Stimulated activated CD4-positive, alpha-beta T cell treated with anti-CD3 and anti-CD28 coated beads, Interleukin-12 subunit alpha, Interleukin-12 subunit beta, amount 100 ng/mL, for 24 hours (primary cell): ENCODE measurements around the gene DMD.

Experiments
- DNase-seq, 2 experiments: peaks; one replicate each; pipeline ENCODE4 v3.0.0-alpha.2; 2020; ENCODE audit warnings: low read depth in 2 of 2

DMD gene

DNA sequence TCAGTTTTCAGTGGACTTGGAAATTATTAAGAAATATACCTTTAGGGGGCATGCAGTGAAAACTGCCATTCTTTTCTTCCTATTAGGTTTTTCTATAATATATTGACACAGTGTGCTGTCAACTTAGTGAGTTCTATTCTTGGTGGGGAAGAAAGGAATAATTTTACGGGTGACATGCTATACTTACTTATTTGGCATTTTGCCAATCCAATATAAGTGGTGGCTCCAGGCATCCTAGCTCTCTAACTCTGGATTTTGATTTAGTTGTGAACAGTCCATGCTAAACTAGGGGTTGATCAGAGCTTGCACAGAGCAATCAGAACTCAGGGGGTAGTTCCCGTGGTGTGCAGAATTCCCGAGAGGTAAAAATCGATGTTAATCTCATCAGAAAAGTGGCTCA, 1861.8 kb downstream of the DMD start:
- DNase-seq, result no peak

DNA sequence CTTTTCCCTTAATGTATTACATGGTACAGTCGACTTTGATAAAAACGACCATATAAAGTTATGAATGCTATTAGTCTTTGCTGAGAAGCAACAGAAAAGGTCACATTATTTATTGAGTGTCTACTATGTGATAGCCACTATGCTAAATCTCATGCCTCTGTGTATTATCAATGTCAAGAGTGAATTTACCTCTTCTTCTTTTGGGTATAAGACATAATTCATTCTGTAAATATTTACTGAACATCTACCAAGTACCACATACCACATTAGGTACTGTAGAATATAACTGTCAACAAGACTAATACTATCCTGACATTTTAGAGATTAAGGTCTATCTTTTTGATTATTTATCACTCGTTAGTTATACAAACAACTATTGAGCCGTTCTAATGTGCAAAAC, 1870.8 kb downstream of the DMD start:
- DNase-seq, result no peak

DNA sequence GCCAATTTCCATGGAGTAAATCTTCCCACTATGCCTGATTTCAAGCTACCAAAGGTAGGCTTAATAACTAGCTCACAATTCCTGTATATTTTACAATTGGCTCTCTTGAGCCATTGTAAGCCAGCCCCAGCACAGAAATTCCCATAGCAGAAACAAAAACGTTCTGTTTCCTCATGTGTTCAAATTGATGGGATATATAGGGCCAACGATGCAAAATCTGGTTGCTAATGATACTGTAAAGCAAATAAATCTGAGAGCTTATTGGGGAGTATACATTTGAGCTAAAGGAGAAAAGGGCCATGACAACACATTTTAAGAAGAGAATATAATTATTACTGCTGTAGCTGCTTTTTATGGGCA, 1872.4 kb downstream of the DMD start:
- no peak for DNase-seq

DNA sequence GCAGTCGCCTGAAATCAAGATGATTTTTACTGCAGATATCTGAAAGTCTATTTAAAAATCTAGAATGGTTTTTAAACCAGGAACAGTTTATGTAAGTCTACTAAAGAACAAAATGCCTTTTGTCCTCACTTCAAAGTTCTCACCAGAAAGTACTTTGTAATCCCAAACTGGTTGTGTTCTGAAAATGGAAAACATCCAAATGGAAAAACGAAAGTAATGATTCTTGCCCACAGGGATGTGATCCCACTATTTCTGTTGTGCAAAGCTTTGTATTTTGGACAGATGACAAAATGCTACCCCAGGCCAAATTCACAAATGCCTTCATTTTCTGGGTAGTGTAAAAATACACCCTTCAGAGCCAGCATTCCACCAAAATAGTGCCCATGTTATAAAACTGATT, 1874.0 kb downstream of the DMD start:
- no peak for DNase-seq

DNA sequence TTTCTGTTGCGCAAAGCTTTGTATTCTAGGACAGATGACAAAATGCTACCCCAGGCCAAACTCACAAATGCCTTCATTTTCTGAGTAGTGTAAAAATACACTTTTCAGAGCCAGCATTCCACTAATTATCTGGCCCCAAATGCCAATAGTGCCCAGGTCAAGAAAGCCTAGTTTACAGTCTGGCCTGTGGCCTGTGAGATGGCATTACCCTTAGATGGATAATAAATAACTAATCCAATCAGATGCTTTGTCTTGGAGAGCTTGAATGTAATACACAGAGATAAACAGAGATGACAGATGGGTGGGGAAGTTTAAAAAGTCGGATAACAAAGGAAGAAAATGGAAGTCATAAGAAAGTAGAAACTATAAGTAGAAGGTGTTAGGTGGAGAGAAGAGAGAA, 1874.9 kb downstream of the DMD start:
- DNase-seq, result no peak

DNA sequence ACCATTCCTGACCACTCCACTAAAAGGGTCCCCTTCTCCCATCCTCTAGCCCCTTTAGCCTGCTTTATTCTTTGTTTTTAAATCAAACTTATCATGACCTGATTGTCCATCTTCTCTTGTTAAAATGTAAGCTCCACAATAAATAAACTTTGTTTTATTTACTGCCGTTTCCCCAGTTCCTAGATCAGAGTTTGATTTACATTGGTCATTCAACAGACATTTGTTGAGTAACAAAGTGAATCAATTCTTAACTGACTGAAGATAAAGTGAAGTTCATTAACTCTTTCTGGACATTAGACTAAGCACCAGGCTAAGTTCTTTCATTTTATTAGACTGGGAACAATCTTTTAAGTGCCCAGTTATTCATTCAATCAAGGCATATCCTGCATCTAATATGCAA, 1876.4 kb downstream of the DMD start:
- DNase-seq, result no peak

DNA sequence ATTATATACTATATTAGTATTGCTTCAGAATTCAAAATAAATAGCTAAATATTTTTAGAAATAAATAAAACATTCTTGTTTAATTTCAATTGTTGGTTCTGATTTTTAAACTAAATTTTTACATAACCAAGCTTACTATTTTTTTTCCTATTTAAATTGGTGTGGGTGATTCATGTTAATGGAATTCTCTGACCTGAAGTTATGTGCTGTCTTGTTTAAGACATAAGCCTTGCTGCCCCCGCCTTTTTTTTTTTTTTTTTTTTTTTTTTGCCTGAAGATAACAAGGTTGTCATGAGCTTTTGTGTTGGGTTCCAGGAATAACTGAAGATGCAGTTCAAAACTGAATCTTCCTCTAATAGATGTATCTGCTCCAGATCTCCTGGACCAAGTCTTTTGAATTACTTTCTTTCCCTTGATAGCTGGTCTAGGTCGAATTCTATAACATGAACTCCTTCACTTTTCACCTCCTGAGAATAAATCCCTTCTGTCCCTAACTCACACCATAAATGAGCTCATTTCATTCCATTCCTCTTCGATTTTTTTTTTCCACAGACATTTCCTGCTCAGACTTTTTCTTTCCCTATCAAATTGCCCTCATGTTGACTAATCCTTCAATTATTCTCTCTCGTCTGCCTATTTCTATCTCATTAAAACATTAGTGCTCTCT, 1878.1 kb downstream of the DMD start:
- no peak for DNase-seq

DNA sequence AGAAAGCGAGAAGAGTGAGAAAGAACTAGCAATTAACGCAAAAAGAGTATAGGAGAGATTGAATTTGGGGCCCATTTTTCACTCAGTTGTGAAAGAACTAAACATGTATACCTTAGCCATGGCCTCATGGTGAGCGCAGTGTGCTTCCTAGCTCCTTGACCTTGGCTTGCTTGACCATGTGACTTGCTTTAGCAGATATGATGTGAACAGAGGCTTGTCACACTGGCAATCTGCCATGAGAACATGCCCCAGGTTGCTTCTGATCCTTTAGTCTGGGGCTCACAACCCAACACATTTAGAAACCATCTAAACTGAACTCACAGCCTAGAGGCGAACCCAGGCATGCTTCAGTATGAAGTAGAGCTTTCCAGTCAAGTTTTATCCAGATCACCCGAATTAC, 1879.4 kb downstream of the DMD start:
- no peak for DNase-seq

DNA sequence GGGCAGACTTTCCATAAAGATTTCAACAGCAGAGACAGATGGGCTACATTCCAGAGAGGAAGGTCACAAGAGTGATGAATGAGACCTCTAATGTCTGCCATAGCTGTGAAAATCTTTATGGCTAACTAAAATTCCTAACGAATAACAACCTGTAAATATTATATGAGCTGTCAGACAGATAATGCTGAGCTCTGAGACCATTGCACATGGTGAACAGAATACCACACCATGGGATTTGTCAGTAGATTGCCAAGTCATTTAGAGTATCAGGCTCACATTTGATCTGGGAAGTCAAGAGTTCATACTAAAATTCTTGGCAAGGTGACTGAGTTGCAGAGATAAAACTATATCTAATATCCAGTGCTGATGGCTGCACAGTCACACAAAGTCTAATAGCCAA, 1880.3 kb downstream of the DMD start:
- no peak for DNase-seq

DNA sequence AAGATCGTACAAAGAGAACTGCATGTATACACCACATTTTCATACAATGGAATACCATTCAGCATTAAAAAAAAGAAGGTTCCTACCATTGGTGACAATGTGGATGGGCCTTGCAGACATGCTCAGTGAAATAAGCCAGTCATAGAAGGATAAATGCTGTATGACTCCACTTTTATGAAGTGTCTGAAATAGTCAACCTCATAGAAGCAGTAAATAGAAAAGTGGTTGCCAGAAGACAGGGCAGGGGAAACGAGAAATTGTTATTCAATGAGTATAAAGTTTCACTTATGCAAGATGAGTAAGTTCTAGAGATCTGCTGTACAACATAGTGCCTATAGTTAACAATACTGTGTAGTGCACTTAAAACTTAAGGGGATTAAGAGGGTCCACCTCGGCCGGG, 1882.1 kb downstream of the DMD start:
- DNase-seq, result no peak

DNA sequence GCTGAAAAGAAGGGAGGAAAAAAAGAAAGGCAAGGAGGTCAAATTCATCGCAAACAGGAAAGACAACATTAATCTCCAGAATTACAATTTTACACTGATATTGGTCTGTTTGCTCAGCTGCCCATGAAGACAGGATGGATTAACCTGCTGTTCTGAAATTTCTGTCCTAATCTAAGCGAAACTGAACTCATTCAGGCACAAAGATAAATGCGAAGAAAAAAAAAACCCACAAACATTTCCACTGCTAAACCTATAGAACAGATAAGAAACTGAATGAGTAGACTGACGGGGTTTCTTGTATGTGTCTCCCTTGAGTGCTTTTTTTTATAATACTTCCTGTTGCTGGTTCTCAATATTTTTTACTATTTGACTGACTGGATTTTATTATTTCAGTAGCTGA, 1887.7 kb downstream of the DMD start:
- DNase-seq, result no peak

DNA sequence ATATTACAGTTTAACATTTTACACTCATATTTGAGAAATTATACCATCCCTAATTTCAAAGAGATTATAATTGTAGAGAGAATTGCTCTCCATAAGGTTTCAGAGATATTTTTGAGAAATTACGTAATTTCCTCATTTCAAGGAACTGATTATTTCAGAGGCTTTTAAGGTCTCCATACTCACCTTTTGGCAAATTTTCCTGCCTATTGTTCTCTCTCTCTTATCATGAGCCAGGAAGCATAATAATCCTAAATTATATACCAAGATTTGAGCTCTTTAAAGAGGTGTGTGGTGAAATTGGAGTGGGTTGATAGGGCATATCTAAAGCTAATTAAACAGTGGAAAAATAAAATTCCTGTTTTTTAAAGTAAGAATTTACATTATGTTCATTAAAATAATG, 1890.6 kb downstream of the DMD start:
- no peak for DNase-seq

DNA sequence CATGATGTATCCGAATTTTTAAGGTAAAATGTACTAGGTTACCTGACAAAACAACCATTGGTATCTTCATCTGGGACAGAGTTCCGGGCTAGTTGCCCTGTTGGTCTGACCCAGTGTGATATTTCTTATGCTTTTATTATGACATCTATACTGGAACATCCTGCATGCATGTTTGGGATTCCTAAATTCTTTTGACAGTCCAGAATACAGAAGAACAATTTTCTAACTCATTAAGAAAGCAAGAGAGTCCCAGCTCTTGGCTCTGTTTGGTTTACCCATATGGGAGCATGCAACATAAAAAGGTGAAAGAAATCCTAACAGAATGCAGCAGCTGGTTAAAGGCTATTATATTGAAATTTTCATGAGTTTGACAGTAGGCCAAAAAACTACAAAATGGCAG, 1891.8 kb downstream of the DMD start:
- no peak for DNase-seq

DNA sequence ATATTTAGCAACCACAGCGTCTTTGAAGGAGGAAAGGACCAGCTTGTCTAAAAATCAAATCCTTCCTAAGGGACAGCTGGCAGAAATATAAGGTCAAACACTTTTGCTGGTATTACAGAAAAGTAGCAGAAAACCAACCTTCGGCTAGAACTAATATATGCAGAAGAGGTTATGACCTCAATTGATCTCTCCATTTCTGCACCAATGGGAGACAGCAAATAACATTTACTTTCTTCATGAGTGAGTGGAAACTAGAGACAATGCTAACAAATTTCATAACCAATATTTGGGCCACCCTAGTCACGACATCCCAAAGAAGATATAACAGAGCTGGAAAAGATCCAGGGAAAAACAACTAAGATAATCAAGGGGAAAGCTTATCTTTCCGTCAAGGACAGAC, 1892.5 kb downstream of the DMD start:
- no peak for DNase-seq

DNA sequence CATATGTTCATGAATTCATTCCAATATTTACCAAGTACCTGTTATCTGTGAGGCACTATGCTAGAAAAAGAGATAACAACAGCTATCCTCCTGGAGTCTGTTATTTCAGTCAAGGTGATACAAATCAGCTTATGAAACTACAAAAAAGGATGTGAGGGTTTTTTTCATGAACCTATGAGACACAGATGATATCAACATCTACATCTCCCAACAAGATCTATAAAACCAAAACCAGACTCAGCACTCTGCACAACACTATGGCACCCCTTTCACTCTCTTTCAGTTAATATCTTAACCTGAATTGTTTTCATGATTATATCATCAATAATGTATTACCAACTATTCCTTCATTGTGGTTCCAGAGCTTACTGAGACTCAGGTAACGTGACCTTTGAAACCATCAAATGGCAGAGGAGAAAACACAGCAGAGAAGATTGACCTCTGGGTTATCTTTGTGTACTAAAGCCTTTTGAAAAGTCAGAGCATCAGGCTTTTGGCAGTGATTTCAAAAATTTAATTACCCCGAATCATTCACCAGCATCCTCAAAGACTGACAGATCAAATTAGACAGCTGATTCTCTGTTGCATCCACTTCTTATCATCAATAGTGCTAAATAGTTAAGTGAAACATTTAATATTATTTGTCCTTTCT, 1894.9 kb downstream of the DMD start:
- no peak for DNase-seq

DNA sequence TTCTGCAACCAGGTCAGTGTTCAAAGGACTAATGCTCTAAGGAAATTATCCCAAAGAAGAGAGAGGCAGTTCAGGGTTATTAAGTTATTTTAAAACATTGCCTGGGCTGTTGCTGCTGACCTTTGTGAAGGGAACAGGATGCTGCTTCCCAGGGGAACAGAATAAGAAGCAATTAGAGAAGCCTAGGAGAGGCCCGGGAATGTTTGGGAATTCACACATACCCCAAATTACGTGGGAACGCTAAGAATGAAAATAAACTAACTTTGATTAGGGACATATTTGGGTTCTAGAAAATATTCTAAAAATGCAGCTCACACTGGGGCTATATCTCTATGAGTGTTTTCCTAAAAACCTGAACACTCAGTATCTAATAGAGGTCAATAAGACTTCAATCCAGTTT, 1896.4 kb downstream of the DMD start:
- no peak for DNase-seq

DNA sequence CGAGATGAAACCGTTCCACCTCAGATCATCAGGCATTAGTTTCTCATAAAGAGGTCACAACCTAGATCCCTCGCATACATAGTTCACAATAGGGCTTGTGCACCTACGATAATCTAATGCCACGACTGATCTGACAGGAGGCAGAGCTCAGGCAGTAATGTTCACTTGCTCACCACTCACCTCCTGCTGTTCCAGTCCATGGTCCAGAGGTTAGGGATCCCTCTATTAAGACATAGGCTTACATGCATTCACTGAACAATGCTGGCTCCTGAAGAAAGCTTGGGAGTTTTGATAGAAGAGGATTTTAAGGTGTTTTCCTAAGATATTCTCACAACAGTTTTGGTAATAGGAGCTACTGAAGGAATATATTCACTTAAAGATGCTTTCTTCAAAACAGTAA, 1903.4 kb downstream of the DMD start:
- no peak for DNase-seq

DNA sequence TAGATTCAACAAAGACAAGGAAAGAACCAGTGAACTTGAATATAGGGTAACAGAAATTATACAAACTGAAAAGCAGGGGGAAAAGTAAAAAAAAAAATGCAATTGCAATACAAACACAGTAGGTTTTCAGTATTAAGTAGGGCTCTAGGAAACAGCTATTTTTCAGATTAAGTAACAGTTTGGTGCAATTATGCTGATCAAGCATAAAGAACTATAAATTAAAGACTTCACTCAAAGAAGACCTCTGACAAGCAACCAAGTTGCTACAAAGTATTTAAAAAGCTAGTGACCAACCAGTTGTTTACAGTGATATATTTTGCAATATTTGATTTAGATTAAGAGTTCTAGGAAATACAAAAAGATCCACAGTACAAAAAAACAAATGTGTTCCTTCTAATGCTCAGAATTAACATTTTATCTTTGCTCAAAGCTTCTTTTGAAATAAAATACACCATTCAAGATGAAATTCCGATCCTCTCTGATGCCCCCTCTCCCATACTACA, 1908.7 kb downstream of the DMD start:
- no peak for DNase-seq

DNA sequence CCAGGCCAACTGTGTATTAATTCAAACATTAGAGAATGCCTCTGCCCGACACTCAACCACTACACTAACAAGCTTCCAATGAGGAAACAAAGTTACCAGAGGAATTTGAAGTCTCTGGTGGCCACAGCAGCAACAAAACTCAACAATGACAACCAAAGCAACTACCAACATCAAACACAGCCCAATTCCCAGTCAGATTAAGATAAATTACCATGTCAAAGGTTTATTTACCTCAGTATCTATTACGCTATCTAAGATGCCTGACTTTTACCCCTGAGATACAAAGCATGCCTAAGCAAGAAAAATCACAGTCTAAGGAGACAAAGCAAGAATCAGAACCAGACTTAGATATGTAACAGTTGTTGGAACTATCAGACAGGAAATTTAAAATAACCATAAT, 1909.4 kb downstream of the DMD start:
- no peak for DNase-seq

DNA sequence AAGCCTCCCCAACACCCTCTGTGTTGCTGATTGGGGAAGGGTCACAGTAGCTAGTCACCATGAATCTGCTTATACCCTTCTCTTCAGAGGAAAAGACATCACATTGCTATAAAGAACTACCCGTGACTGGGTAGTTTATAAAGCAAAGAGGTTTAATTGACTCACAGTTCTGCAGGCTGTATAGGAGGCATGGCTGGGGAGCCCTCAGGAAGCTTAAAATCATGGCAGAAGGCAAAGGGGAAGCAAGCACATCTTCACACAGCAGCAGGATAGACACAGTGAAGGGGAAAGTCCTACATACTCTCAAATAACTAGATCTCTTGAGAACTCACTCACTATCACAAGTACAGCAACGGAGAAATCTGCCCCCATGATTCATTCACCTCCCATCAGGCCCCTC, 1910.1 kb downstream of the DMD start:
- no peak for DNase-seq

DNA sequence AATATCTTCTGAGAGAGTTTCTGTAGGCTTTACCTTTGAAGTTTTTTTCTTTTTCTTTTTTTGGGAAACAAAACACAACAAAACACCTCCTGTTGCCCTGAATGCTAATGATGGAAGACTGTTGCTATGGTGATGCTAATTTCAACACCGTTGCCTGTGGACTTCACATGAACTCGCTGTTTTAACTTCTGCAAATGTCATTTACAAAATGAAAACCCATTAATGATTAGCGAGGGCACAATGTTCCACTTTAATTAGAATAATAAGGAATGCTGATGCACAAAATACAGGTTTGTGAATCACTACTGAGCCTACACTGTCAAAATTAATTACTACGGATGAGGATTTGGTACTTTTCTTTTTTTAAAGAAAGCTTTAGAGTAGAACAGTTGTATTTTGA, 1912.4 kb downstream of the DMD start:
- no peak for DNase-seq

DNA sequence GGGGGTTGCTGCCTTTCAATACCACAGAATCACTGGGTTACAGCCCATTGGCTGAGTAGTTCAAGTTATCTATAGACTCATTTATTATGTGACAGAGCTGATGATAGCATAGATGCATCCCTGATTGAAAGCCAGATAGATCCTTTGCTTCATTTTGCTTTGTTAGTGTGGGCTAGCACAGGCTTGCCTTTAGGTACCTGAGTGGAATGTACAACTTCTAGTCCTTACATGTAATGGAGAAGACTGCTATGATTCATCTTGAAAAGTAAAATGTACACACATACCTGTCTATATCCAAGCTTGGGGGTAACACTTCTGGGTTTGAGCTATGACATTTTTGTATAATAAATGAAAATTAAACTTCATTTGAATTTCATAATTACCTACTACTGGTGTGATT, 1913.5 kb downstream of the DMD start:
- no peak for DNase-seq

DNA sequence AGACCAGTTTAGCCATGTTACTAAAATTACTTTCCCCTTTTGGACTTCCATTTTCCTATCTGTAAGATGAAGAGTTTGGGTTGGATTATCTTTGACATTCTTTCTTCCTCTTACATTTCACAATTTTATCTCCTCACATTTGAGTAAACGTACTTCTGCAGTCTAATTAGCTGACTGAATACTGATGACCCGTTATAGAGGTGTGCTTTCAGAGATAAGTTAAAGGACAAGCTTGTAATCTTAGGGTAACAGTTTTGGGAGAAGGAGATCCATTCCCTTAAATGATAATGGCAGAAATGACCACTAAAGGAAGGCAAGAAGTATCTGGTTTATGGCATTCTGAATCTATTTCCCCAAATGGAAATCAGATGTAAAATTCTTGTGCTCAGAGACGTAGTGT, 1916.9 kb downstream of the DMD start:
- DNase-seq, result no peak

DNA sequence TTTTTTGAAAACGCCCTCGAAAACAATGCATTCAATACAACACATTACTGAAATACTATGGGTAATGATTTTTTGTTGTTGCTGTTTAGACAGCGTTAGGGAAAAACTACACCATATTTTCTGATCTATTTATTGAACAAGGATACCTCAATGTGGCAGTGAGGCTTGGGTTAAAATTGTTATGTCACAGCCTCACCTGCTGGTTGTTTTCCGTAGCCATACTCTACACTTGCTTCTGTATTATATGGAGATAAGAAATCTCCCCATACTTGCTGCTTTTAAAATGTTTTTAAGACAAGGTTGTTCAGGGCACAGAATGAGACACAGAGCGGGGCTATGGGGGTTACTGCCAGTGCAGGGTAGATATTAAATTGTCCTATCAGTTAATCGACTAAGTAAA, 1917.9 kb downstream of the DMD start:
- DNase-seq, result no peak
